WTC11 (cell line): ENCODE measurements around the gene EDDM3A. TPM values are rescaled to one million over a fixed set of nuclear protein-coding genes. Genes with fewer than 3 reads are reported as not detected.

Experiments
- ATAC-seq: fragments of 200-7000 bp; cut with Tn5 transposase; 2 replicates; pipeline ENCODE4 v1.10.0; 2021; ENCODE audit warnings: mild to moderate bottlenecking, moderate library complexity
- CTCF ChIA-PET: fragments of 300-600 bp; sonication (Branson Sonifier 250); formaldehyde crosslinking; loops from one replicate; lab custom pipeline; 2021; ENCODE audit warnings: antibody characterized with exemption; lab: Charles Lee
- POLR2A ChIA-PET: fragments of 350-600 bp; sonication (Branson Sonifier 250); formaldehyde crosslinking; loops from one replicate; lab custom pipeline; 2021; ENCODE audit warnings: antibody characterized with exemption; lab: Charles Lee
- DNase-seq: peaks from one replicate; pipeline ENCODE4 v3.0.0; 2021; ENCODE audit warnings: low spot score
- H3K27ac Mint-ChIP-seq: 2 replicates; pipeline ENCODE4 v1.8.0; 2021; ENCODE audit warnings: mixed read lengths
- H3K27me3 Mint-ChIP-seq: 2 replicates; pipeline ENCODE4 v1.8.0; 2021; ENCODE audit warnings: low read depth, mild to moderate bottlenecking, moderate library complexity, mixed read lengths
- H3K36me3 Mint-ChIP-seq: 2 replicates; pipeline ENCODE4 v1.8.0; 2021; ENCODE audit warnings: mixed read lengths
- H3K4me1 Mint-ChIP-seq: 2 replicates; pipeline ENCODE4 v1.8.0; 2022; ENCODE audit warnings: mixed read lengths
- H3K4me3 Mint-ChIP-seq: 2 replicates; pipeline ENCODE4 v1.8.0; 2021; ENCODE audit warnings: mild to moderate bottlenecking, moderate library complexity, mixed read lengths
- H3K9me3 Mint-ChIP-seq: 2 replicates; pipeline ENCODE4 v1.8.0; 2021; ENCODE audit warnings: mixed read lengths
- ATF1 ChIP-seq: sonication (generic); formaldehyde crosslinking; IDR thresholded peaks from 2 replicates; pipeline ENCODE4 v1.8.1; 2023; ENCODE audit warnings: mild to moderate bottlenecking, moderate library complexity, missing genetic modification reagents
- ATF6 ChIP-seq: sonication (generic); formaldehyde crosslinking; IDR thresholded peaks from 2 replicates; pipeline ENCODE4 v1.8.1; 2023; ENCODE audit warnings: mild to moderate bottlenecking, missing genetic modification reagents
- CBFB ChIP-seq: sonication (generic); formaldehyde crosslinking; IDR thresholded peaks from 2 replicates; pipeline ENCODE4 v1.8.1; 2022; ENCODE audit warnings: mild to moderate bottlenecking, low read depth, missing genetic modification reagents
- CTCF ChIP-seq: fragments of 200-600 bp; IDR thresholded peaks from 2 replicates; pipeline ENCODE4 v1.8.0; 2022; ENCODE audit warnings: antibody characterized with exemption
- E2F1 ChIP-seq: sonication (generic); formaldehyde crosslinking; IDR thresholded peaks from 2 replicates; pipeline ENCODE4 v1.8.0; 2022; ENCODE audit warnings: mild to moderate bottlenecking, missing genetic modification reagents
- E2F4 ChIP-seq: sonication (generic); formaldehyde crosslinking; IDR thresholded peaks from 2 replicates; pipeline ENCODE4 v1.8.1; 2022; ENCODE audit warnings: low read depth, mild to moderate bottlenecking, moderate library complexity, missing genetic modification reagents, borderline replicate concordance
- ELF4 ChIP-seq: sonication (generic); formaldehyde crosslinking; IDR thresholded peaks from 2 replicates; pipeline ENCODE4 v1.8.1; 2022; ENCODE audit warnings: low read depth, mild to moderate bottlenecking, moderate library complexity, missing genetic modification reagents
- GABPB1 ChIP-seq: sonication (generic); formaldehyde crosslinking; IDR thresholded peaks from 2 replicates; pipeline ENCODE4 v1.8.1; 2023; ENCODE audit warnings: mild to moderate bottlenecking, missing genetic modification reagents
- GRHL2 ChIP-seq: fragments of 250-450 bp; sonication (Bioruptor Pico); IDR thresholded peaks from 2 replicates; pipeline ENCODE4 v1.8.0; 2022; ENCODE audit warnings: mild to moderate bottlenecking, moderate library complexity; ENCODE audit not compliant: insufficient replicate concordance, severe bottlenecking
- HMGA2 ChIP-seq: fragments of 250-450 bp; sonication (Bioruptor Pico); IDR thresholded peaks from 2 replicates; pipeline ENCODE4 v1.4.0; 2021; ENCODE audit warnings: mild to moderate bottlenecking, moderate library complexity
- JAZF1 ChIP-seq: fragments of 250-450 bp; sonication (Bioruptor Pico); IDR thresholded peaks from 2 replicates; pipeline ENCODE4 v1.9.0; 2021; ENCODE audit warnings: moderate library complexity, mild to moderate bottlenecking, inconsistent platforms
- MAX ChIP-seq: sonication (generic); formaldehyde crosslinking; IDR thresholded peaks from 2 replicates; pipeline ENCODE4 v1.8.0; 2022; ENCODE audit warnings: mild to moderate bottlenecking, missing genetic modification reagents
- NFATC4 ChIP-seq: fragments of 250-450 bp; sonication (Bioruptor Pico); IDR thresholded peaks from 2 replicates; pipeline ENCODE4 v1.9.0; 2021; ENCODE audit warnings: mild to moderate bottlenecking
- NR3C1 ChIP-seq: sonication (generic); formaldehyde crosslinking; conservative IDR thresholded peaks from 2 replicates; pipeline ENCODE4 v1.8.1; 2023; ENCODE audit warnings: low read depth, mild to moderate bottlenecking, missing genetic modification reagents
- PRDM15 ChIP-seq: sonication (generic); formaldehyde crosslinking; IDR thresholded peaks from 2 replicates; pipeline ENCODE4 v1.8.0; 2022; ENCODE audit warnings: missing genetic modification reagents
- SOX15 ChIP-seq: fragments of 250-450 bp; sonication (Bioruptor Pico); IDR thresholded peaks from 2 replicates; pipeline ENCODE4 v1.9.0; 2021; ENCODE audit warnings: mild to moderate bottlenecking
- SP1 ChIP-seq: sonication (generic); formaldehyde crosslinking; conservative IDR thresholded peaks from 2 replicates; pipeline ENCODE4 v1.8.1; 2022; ENCODE audit warnings: missing genetic modification reagents
- TCF7 ChIP-seq: sonication (generic); formaldehyde crosslinking; IDR thresholded peaks from 2 replicates; pipeline ENCODE4 v1.8.0; 2022; ENCODE audit warnings: mild to moderate bottlenecking, low read depth, missing genetic modification reagents, moderate library complexity
- TEAD1 ChIP-seq: sonication (generic); formaldehyde crosslinking; IDR thresholded peaks from 2 replicates; pipeline ENCODE4 v1.8.0; 2022; ENCODE audit warnings: mild to moderate bottlenecking, missing genetic modification reagents
- ZMAT4 ChIP-seq: fragments of 250-450 bp; sonication (Bioruptor Pico); IDR thresholded peaks from 2 replicates; pipeline ENCODE4 v1.9.0; 2021; ENCODE audit warnings: mild to moderate bottlenecking
- ZNF138 ChIP-seq: sonication (generic); formaldehyde crosslinking; conservative IDR thresholded peaks from 2 replicates; pipeline ENCODE4 v1.8.1; 2022; ENCODE audit warnings: mild to moderate bottlenecking, moderate library complexity, missing genetic modification reagents
- ZNF232 ChIP-seq: sonication (generic); formaldehyde crosslinking; IDR thresholded peaks from 2 replicates; pipeline ENCODE4 v1.8.0; 2022; ENCODE audit warnings: mild to moderate bottlenecking, missing genetic modification reagents
- ZSCAN18 ChIP-seq: fragments of 250-450 bp; sonication (Bioruptor Pico); IDR thresholded peaks from 2 replicates; pipeline ENCODE4 v2.1.2; 2022; ENCODE audit warnings: mild to moderate bottlenecking, moderate library complexity
- total RNA-seq: library from RNA; stranded (reverse); gene quantifications from 3 replicates; pipeline ENCODE4 v1.2.3, GENCODE V29; 2021

The EDDM3A gene
- total RNA-seq, 1 experiment from 2014 or later: 0.20 TPM

GRCh38 chr14:20707622-20708021 lies 38.1 kb upstream of the EDDM3A start:
- no peaks in the 10 kb centered on the region; the same call in 1 of the 2 replicates for H3K27me3 Mint-ChIP-seq
- H3K36me3 Mint-ChIP-seq: no peaks in the 10 kb centered on the region; the same call in 1 of the 2 replicates
- ChIA-PET CTCF (interaction anchor here (0.7 to 2.1 kb wide), 7 partner anchors 51 to 264 kb away, joined by 3 to 9 read pairs (median 5); no protein-coding TSS in a partner anchor), POLR2A (interaction anchor here (1.1 kb wide), 1 partner anchor 25 kb away, joined by 3 read pairs; no protein-coding TSS in a partner anchor)
- DNase-seq (no peak), ATAC-seq (no peak)
- peaks cover 12% of the 10 kb centered on the region for H3K9me3 Mint-ChIP-seq
- peaks cover 5% of the 10 kb centered on the region; the same call in 1 of the 2 replicates for H3K4me1 Mint-ChIP-seq
- TF ChIP-seq SP1: no peak
- TF ChIP-seq HMGA2: no peak
- TF ChIP-seq ZSCAN18 (CRISPR knock-in tag): no peak
- TF ChIP-seq ZMAT4 (CRISPR knock-in tag): no peak
- no peak for TF ChIP-seq TCF7 (CRISPR knock-in tag)
- TF ChIP-seq ATF1 (CRISPR knock-in tag): no peak
- no peak for TF ChIP-seq GRHL2 (CRISPR knock-in tag)
- TF ChIP-seq MAX: no peak
- no peak for TF ChIP-seq ATF6 (CRISPR knock-in tag)
- no peak for TF ChIP-seq JAZF1 (CRISPR knock-in tag)
- TF ChIP-seq ZNF138 (CRISPR knock-in tag): no peak
- TF ChIP-seq NR3C1: no peak
- TF ChIP-seq, all 79 proteins: peak for 0
- Mint-ChIP-seq H3K27ac (no peak overlapping the region; the same call in none of the 2 replicates), H3K4me3 (no peak overlapping the region)

- ChIA-PET POLR2A (no interaction called here), CTCF (no interaction called here)
- H3K4me3 Mint-ChIP-seq: no peak overlapping the region
- ATAC-seq (no peak), DNase-seq (no peak)
- no peaks in the 10 kb centered on the region; the same call in 1 of the 2 replicates for H3K36me3 Mint-ChIP-seq
- H3K4me1 Mint-ChIP-seq: peaks cover 19% of the 10 kb centered on the region
- H3K9me3 Mint-ChIP-seq: peaks cover 21% of the 10 kb centered on the region
- no peak overlapping the region for H3K27ac Mint-ChIP-seq
- H3K27me3 Mint-ChIP-seq: no peaks in the 10 kb centered on the region; the same call in 1 of the 2 replicates
- TF ChIP-seq NFATC4: no peak
- TF ChIP-seq ELF4 (CRISPR knock-in tag): no peak
- TF ChIP-seq GABPB1 (CRISPR knock-in tag): no peak
- no peak for TF ChIP-seq SOX15 (CRISPR knock-in tag)
- TF ChIP-seq PRDM15: no peak
- no peak for TF ChIP-seq TEAD1 (CRISPR knock-in tag)
- TF ChIP-seq E2F4: no peak
- no peak for TF ChIP-seq ZNF232
- no peak for TF ChIP-seq CTCF
- no peak for TF ChIP-seq CBFB (CRISPR knock-in tag)
- TF ChIP-seq E2F1 (CRISPR knock-in tag): no peak
Measured at GRCh38 chr14:20711261-20711660, 34.4 kb upstream of the EDDM3A start.
